ENCODE measurements around the gene TMEM126B. TPM values are rescaled to one million over a fixed set of nuclear protein-coding genes. Genes with fewer than 3 reads are reported as not detected.

The TMEM126B gene
- total and polyA plus RNA-seq, 2 of the 13 experiments (the other 11 are each of a cell fraction or from before 2014, with no cell fraction given): 33.6 to 54.8 TPM

- no peak for TF ChIP-seq MAZ (IDR thresholded peaks at IDR 0.05; ENCODE audit: borderline replicate concordance, low read depth, low read length)
- peak; percentile 72 for TF ChIP-seq MAZ (CRISPR knock-in tag; IDR thresholded peaks at IDR 0.05; ENCODE audit: low read depth)
- peak; percentile 70 for TF ChIP-seq ZNF772 (CRISPR knock-in tag; IDR thresholded peaks at IDR 0.05)
- TF ChIP-seq ZKSCAN1 (IDR thresholded peaks at IDR 0.05; ENCODE audit: low read length): no peak
- peak; percentile 85 for TF ChIP-seq NRL (CRISPR knock-in tag; IDR thresholded peaks at IDR 0.05; ENCODE audit: borderline replicate concordance)
- TF ChIP-seq DZIP1 (CRISPR knock-in tag; IDR thresholded peaks at IDR 0.05): no peak
- no peak for TF ChIP-seq ZMYM3 (CRISPR knock-in tag; IDR thresholded peaks at IDR 0.05)
- TF ChIP-seq SIN3B (IDR thresholded peaks at IDR 0.05; ENCODE audit: low read length): peak; percentile 82
- TF ChIP-seq AGO1 (IDR thresholded peaks at IDR 0.05; ENCODE audit: low read depth, low read length, poor library complexity, severe bottlenecking): peak; percentile 63
- TF ChIP-seq RFXANK (CRISPR knock-in tag; IDR thresholded peaks at IDR 0.05): no peak
- 0 out of 2 replicates have a peak, but pooled peaks have one; percentile 25 for TF ChIP-seq FOXP4 (CRISPR knock-in tag; IDR thresholded peaks at IDR 0.05)
- TF ChIP-seq ZNF276 (CRISPR knock-in tag; IDR thresholded peaks at IDR 0.05; ENCODE audit: low read depth): no peak
- TF ChIP-seq ZNF709 (CRISPR knock-in tag; IDR thresholded peaks at IDR 0.05): peak; percentile 71; the same call in 1 of the 2 replicates
- TF ChIP-seq MXD3 (CRISPR knock-in tag; IDR thresholded peaks at IDR 0.05): peak; percentile 60; the same call in 1 of the 2 replicates
- peak; percentile 49; the same call in 1 of the 2 replicates for TF ChIP-seq ARID5B (CRISPR knock-in tag; IDR thresholded peaks at IDR 0.05)
Observed at GRCh38 chr11:85647604-85648299, 19.4 kb downstream of the TMEM126B start, which contains the start of gene TMEM126A (continued).
